H9 (cell line): ENCODE measurements around the gene NPHP4. TPM values are rescaled to one million over a fixed set of nuclear protein-coding genes. Genes with fewer than 3 reads are reported as not detected.

Source experiments
- DNase-seq: peaks from one replicate; pipeline ENCODE4 v3.0.0-alpha.2; 2017
- H2AFZ ChIP-seq: one replicate; pipeline ENCODE4 v1.6.1; 2013; ENCODE audit warnings: mild to moderate bottlenecking, low read length, control low read depth, moderate library complexity
- H2AK5ac ChIP-seq: 2 replicates; pipeline ENCODE4 v1.6.1; 2013; ENCODE audit warnings: low read length, control low read depth, mixed read lengths; ENCODE audit not compliant: insufficient read length
- H2BK120ac ChIP-seq: one replicate; pipeline ENCODE4 v1.6.1; 2013; ENCODE audit warnings: low read depth, mild to moderate bottlenecking, low read length, control low read depth, inconsistent platforms; ENCODE audit not compliant: poor library complexity, severe bottlenecking
- H2BK12ac ChIP-seq: 2 replicates; pipeline ENCODE4 v1.6.1; 2013; ENCODE audit warnings: low read length, control low read depth, mixed read lengths, low read depth; ENCODE audit not compliant: insufficient read length
- H2BK15ac ChIP-seq: 2 replicates; pipeline ENCODE4 v1.6.1; 2013; ENCODE audit warnings: low read depth, low read length, control low read depth
- H2BK20ac ChIP-seq: one replicate; pipeline ENCODE4 v1.6.1; 2013; ENCODE audit warnings: low read depth, mild to moderate bottlenecking, low read length, control low read depth, inconsistent platforms; ENCODE audit not compliant: poor library complexity, severe bottlenecking
- H2BK5ac ChIP-seq: 2 replicates; pipeline ENCODE4 v1.6.1; 2013; ENCODE audit warnings: low read length, control low read depth, mixed read lengths; ENCODE audit not compliant: insufficient read length
- H3K14ac ChIP-seq: 2 replicates; pipeline ENCODE4 v1.6.1; 2013; ENCODE audit warnings: low read length, control low read depth; ENCODE audit not compliant: insufficient read depth
- H3K18ac ChIP-seq: 2 replicates; pipeline ENCODE4 v1.6.1; 2013; ENCODE audit warnings: low read depth, mild to moderate bottlenecking, mixed read lengths, low read length, control low read depth; ENCODE audit not compliant: insufficient read length
- H3K23ac ChIP-seq: 2 replicates; pipeline ENCODE4 v1.6.1; 2013; ENCODE audit warnings: low read length, control low read depth, mixed read lengths, low read depth; ENCODE audit not compliant: insufficient read length
- H3K23me2 ChIP-seq: 2 replicates; pipeline ENCODE4 v1.6.1; 2013; ENCODE audit warnings: low read depth, mild to moderate bottlenecking, mixed read lengths, low read length, control low read depth; ENCODE audit not compliant: insufficient read length, poor library complexity, severe bottlenecking
- H3K27ac ChIP-seq: 2 replicates; pipeline ENCODE4 v1.5.1; 2013; ENCODE audit warnings: low read length, control low read depth, mixed read lengths, low read depth; ENCODE audit not compliant: insufficient read length
- H3K27me3 ChIP-seq: 2 replicates; pipeline ENCODE4 v1.6.1; 2013; ENCODE audit warnings: low read length, control low read depth, inconsistent platforms; ENCODE audit not compliant: insufficient read depth
- H3K4ac ChIP-seq: 2 replicates; pipeline ENCODE4 v1.6.1; 2013; ENCODE audit warnings: low read depth, mild to moderate bottlenecking, control low read depth, inconsistent platforms, low read length, moderate library complexity
- H3K4me1 ChIP-seq: 2 replicates; pipeline ENCODE4 v1.6.1; 2013; ENCODE audit warnings: low read length, control low read depth, inconsistent platforms; ENCODE audit not compliant: insufficient read depth
- H3K4me2 ChIP-seq: 2 replicates; pipeline ENCODE4 v1.6.1; 2013; ENCODE audit warnings: low read length, control low read depth, mixed read lengths; ENCODE audit not compliant: insufficient read length, insufficient read depth
- H3K56ac ChIP-seq: 2 replicates; pipeline ENCODE4 v1.6.1; 2013; ENCODE audit warnings: low read depth, mild to moderate bottlenecking, mixed read lengths, low read length, control low read depth; ENCODE audit not compliant: insufficient read length
- H3K79me1 ChIP-seq: 2 replicates; pipeline ENCODE4 v1.6.1; 2013; ENCODE audit warnings: low read depth, mild to moderate bottlenecking, moderate library complexity, low read length, control low read depth, inconsistent platforms; ENCODE audit not compliant: insufficient read depth, poor library complexity, severe bottlenecking
- H3K79me2 ChIP-seq: 2 replicates; pipeline ENCODE4 v1.6.1; 2013; ENCODE audit warnings: low read length, control low read depth, inconsistent platforms; ENCODE audit not compliant: insufficient read depth
- H3K9ac ChIP-seq: 2 replicates; pipeline ENCODE4 v1.6.1; 2013; ENCODE audit warnings: low read length, control low read depth, mixed read lengths; ENCODE audit not compliant: insufficient read length; ENCODE audit errors: extremely low read depth
- H3K9me3 ChIP-seq: one replicate; pipeline ENCODE4 v1.6.1; 2013; ENCODE audit warnings: low read depth, low read length, inconsistent platforms; ENCODE audit not compliant: control insufficient read depth
- H3T11ph ChIP-seq: one replicate; pipeline ENCODE4 v1.6.1; 2013; ENCODE audit warnings: mild to moderate bottlenecking, low read length, control low read depth, inconsistent platforms
- H4K20me1 ChIP-seq: one replicate; pipeline ENCODE4 v1.6.1; 2013; ENCODE audit not compliant: control insufficient read depth, insufficient read length, insufficient read depth
- H4K5ac ChIP-seq: 2 replicates; pipeline ENCODE4 v1.6.1; 2013; ENCODE audit warnings: low read depth, mild to moderate bottlenecking, mixed read lengths, low read length, control low read depth; ENCODE audit not compliant: insufficient read length
- H4K8ac ChIP-seq: replicated peaks from 2 replicates; pipeline ENCODE4 v1.6.1; 2013; ENCODE audit warnings: low read length, control low read depth, mixed read lengths, low read depth; ENCODE audit not compliant: insufficient read length
- H4K91ac ChIP-seq: 2 replicates; pipeline ENCODE4 v1.6.1; 2013; ENCODE audit warnings: low read depth, mild to moderate bottlenecking, moderate library complexity, mixed read lengths, low read length, control low read depth; ENCODE audit not compliant: insufficient read length
- H3K27ac Mint-ChIP-seq, 3 experiments: 2 replicates in 2 of 3; 3 replicates in 1 of 3; pipeline ENCODE4 v1.8.0; 2020 to 2021; ENCODE audit warnings: mixed read lengths in 3 of 3, mild to moderate bottlenecking in 1 of 3, moderate library complexity in 1 of 3
- H3K27me3 Mint-ChIP-seq: 2 replicates; pipeline ENCODE4 v1.8.0; 2021; ENCODE audit warnings: low read depth, mild to moderate bottlenecking, moderate library complexity, mixed read lengths
- H3K36me3 Mint-ChIP-seq, 3 experiments: 2 replicates in 2 of 3; 3 replicates in 1 of 3; pipeline ENCODE4 v1.8.0; 2020 to 2021; ENCODE audit warnings: low read depth in 3 of 3, mixed read lengths in 3 of 3; ENCODE audit not compliant: insufficient read depth in 1 of 3
- H3K4me1 Mint-ChIP-seq, 2 experiments: 2 replicates each; pipeline ENCODE4 v1.8.0; 2020; ENCODE audit warnings: mixed read lengths in 2 of 2
- H3K4me3 Mint-ChIP-seq, 2 experiments: 2 replicates in 1 of 2; 3 replicates in 1 of 2; pipeline ENCODE4 v1.8.0; 2020 to 2021; ENCODE audit warnings: mild to moderate bottlenecking in 2 of 2, mixed read lengths in 2 of 2, moderate library complexity in 1 of 2
- H3K9me3 Mint-ChIP-seq, 2 experiments: 2 replicates in 1 of 2; 3 replicates in 1 of 2; pipeline ENCODE4 v1.8.0; 2020; ENCODE audit warnings: mild to moderate bottlenecking in 2 of 2, mixed read lengths in 2 of 2, moderate library complexity in 1 of 2
- WGBS: extraction: QIAGEN DNeasy Blood & Tissue Kit; methylation state at CpG from one replicate; pipeline ENCODE4 v1.1.7; 2013; ENCODE audit warnings: missing lambda C conversion rate, low lambda C conversion rate, mixed read lengths; ENCODE audit not compliant: insufficient read length; ENCODE audit errors: extremely low coverage; 5-methylcytosine and 5-hydroxymethylcytosine counted together
- total RNA-seq: library from RNA; stranded (reverse); gene quantifications from 2 replicates; pipeline ENCODE4 v1.2.1, GENCODE V29; 2021
- TF ChIP-seq, protein P1 (sequence below): fragments of 200-600 bp; sonication (generic); conservative IDR thresholded peaks from 3 replicates; pipeline ENCODE4 v1.8.0; 2021; ENCODE audit warnings: antibody characterized with exemption, mild to moderate bottlenecking

NPHP4 gene
- total RNA-seq, 1 experiment from 2014 or later, result 17.6 TPM

DNA sequence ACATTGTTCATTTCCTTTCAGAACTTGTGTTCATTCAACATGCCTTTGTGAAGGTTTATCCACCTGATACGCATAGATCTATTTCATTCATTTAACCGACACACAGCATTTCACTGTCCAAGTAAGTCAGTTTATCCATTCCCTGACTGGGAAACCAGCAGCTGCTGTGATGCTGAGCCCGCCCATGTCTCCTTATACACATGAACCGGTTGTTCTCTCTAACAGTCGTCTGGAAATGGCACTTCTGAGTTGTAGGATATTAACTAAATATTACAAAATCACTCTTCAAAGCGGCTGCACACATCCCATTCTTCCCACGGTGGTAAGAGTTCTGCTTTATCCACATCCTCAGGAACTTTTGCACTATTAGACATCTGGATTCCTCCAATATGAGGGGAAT, 71.1 kb downstream of the NPHP4 start:
- H3K9me3 Mint-ChIP-seq, result no peaks in the 10 kb centered on the region
- Histone ChIP-seq H3T11ph (no peak overlapping the region), H2BK20ac (no peak overlapping the region), H2BK12ac (no peak overlapping the region), H2AFZ (no peak overlapping the region), H3K79me2 (no peaks in the 10 kb centered on the region), H3K14ac (no peak overlapping the region), H3K79me1 (no peaks in the 10 kb centered on the region), H3K56ac (no peak overlapping the region), H3K4ac (no peak overlapping the region), H2BK5ac (no peak overlapping the region), H4K91ac (no peak overlapping the region), H3K23ac (no peak overlapping the region), H3K27ac (no peak overlapping the region), H2BK120ac (no peak overlapping the region), H2BK15ac (no peak overlapping the region), H3K4me1 (no peaks in the 10 kb centered on the region), H4K8ac (no peak overlapping the region), H4K5ac (no peak overlapping the region), H3K4me2 (no peak overlapping the region), H2AK5ac (no peak overlapping the region), H3K18ac (no peak overlapping the region), H3K9ac (no peak overlapping the region), H4K20me1 (no peaks in the 10 kb centered on the region), H3K23me2 (no peaks in the 10 kb centered on the region), H3K27me3 (no peaks in the 10 kb centered on the region), H3K9me3 (no peaks in the 10 kb centered on the region)
- peaks cover 0 to under 1% of the 10 kb centered on the region in 2 experiments; a peak in 2 of 4 replicates for H3K4me1 Mint-ChIP-seq
- H3K4me3 Mint-ChIP-seq, result no peak overlapping the region
- no peak for DNase-seq
- 0 out of 7 replicates have a peak, but pooled peaks cover 0 to 2% (median 0%) of the 10 kb centered on the region in 3 experiments for H3K36me3 Mint-ChIP-seq
- no peaks in the 10 kb centered on the region; the same call in 1 of the 2 replicates for H3K27me3 Mint-ChIP-seq
- TF ChIP-seq, protein P1, sequence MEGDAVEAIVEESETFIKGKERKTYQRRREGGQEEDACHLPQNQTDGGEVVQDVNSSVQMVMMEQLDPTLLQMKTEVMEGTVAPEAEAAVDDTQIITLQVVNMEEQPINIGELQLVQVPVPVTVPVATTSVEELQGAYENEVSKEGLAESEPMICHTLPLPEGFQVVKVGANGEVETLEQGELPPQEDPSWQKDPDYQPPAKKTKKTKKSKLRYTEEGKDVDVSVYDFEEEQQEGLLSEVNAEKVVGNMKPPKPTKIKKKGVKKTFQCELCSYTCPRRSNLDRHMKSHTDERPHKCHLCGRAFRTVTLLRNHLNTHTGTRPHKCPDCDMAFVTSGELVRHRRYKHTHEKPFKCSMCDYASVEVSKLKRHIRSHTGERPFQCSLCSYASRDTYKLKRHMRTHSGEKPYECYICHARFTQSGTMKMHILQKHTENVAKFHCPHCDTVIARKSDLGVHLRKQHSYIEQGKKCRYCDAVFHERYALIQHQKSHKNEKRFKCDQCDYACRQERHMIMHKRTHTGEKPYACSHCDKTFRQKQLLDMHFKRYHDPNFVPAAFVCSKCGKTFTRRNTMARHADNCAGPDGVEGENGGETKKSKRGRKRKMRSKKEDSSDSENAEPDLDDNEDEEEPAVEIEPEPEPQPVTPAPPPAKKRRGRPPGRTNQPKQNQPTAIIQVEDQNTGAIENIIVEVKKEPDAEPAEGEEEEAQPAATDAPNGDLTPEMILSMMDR, result no peak
- H3K27ac Mint-ChIP-seq, result no peak overlapping the region
- no CpG with 5 or more reads among the region's 7 CpGs for WGBS
